ENCODE results near the gene FIGN.

The FIGN gene

GRCh38 chr2:163735685-163736432, at the start of gene FIGN:
FIGN (minus strand) TSS chr2:163736008; CDS start chr2:163734927, 1,081 bp downstream.
- no peaks in the 10 kb centered on the region for H3K36me3 Mint-ChIP-seq
- CTCF ChIA-PET, result no interaction called here
- DNase-seq, result no peak
- no peaks in the 10 kb centered on the region for H3K9me3 Mint-ChIP-seq
- H3K4me3 Mint-ChIP-seq, result peak within 1 kb of the TSS; percentile 21
- no peaks in the 10 kb centered on the region for H3K4me1 Mint-ChIP-seq
- H3K27ac Mint-ChIP-seq, result no peak within 1 kb of the TSS
- peaks cover 32% of the 10 kb centered on the region for H3K27me3 Mint-ChIP-seq

GRCh38 chr2:163785162-163785561, 49.4 kb upstream of the FIGN start:
- Mint-ChIP-seq H3K4me1 (no peaks in the 10 kb centered on the region), H3K4me3 (no peak overlapping the region), H3K27me3 (no peaks in the 10 kb centered on the region), H3K36me3 (no peaks in the 10 kb centered on the region), H3K9me3 (peaks cover 3% of the 10 kb centered on the region), H3K27ac (no peak overlapping the region)
- CTCF ChIA-PET, result no interaction called here
- DNase-seq, result no peak

- H3K36me3 Mint-ChIP-seq, result no peaks in the 10 kb centered on the region
These were observed 44.3 kb upstream of the FIGN start for GRCh38 chr2:163779970-163780597.

GRCh38 chr2:163778045-163778781, 42.4 kb upstream of the FIGN start:
- no peaks in the 10 kb centered on the region for H3K27me3 Mint-ChIP-seq
- DNase-seq, result no peak
- H3K4me1 Mint-ChIP-seq, result no peaks in the 10 kb centered on the region
- CTCF ChIA-PET, result no interaction called here
- H3K27ac Mint-ChIP-seq, result no peak overlapping the region
- H3K9me3 Mint-ChIP-seq, result peaks cover 6% of the 10 kb centered on the region
- H3K4me3 Mint-ChIP-seq, result no peak overlapping the region
- H3K36me3 Mint-ChIP-seq, result no peaks in the 10 kb centered on the region

More at GRCh38 chr2:163779970-163780597, 44.3 kb upstream of the FIGN start:
- no peak overlapping the region for H3K27ac Mint-ChIP-seq
- peaks cover 5% of the 10 kb centered on the region for H3K9me3 Mint-ChIP-seq
- CTCF ChIA-PET, result no interaction called here
- no peaks in the 10 kb centered on the region for H3K27me3 Mint-ChIP-seq
- no peak overlapping the region for H3K4me3 Mint-ChIP-seq
- DNase-seq, result no peak
- no peaks in the 10 kb centered on the region for H3K4me1 Mint-ChIP-seq

- CTCF ChIA-PET, result no interaction called here
- DNase-seq, result no peak
- Mint-ChIP-seq H3K36me3 (no peaks in the 10 kb centered on the region), H3K27me3 (no peaks in the 10 kb centered on the region), H3K4me1 (no peaks in the 10 kb centered on the region), H3K9me3 (peaks cover 6% of the 10 kb centered on the region), H3K27ac (no peak overlapping the region), H3K4me3 (no peak overlapping the region)
These were observed 39.5 kb upstream of the FIGN start for GRCh38 chr2:163775304-163775703.

GRCh38 chr2:163774862-163775261, 39.1 kb upstream of the FIGN start:
- CTCF ChIA-PET, result no interaction called here

GRCh38 chr2:163773276-163773675, 37.5 kb upstream of the FIGN start:
- no peaks in the 10 kb centered on the region for H3K36me3 Mint-ChIP-seq

More at GRCh38 chr2:163774862-163775261, 39.1 kb upstream of the FIGN start:
- Mint-ChIP-seq H3K4me3 (no peak overlapping the region), H3K36me3 (no peaks in the 10 kb centered on the region), H3K27me3 (no peaks in the 10 kb centered on the region), H3K27ac (no peak overlapping the region), H3K9me3 (peaks cover 6% of the 10 kb centered on the region), H3K4me1 (no peaks in the 10 kb centered on the region)
- DNase-seq, result no peak

GRCh38 chr2:163771596-163771995, 35.8 kb upstream of the FIGN start:
- H3K9me3 Mint-ChIP-seq, result peaks cover 2% of the 10 kb centered on the region
- no peaks in the 10 kb centered on the region for H3K27me3 Mint-ChIP-seq
- H3K4me3 Mint-ChIP-seq, result no peak overlapping the region
- CTCF ChIA-PET, result no interaction called here
- H3K36me3 Mint-ChIP-seq, result no peaks in the 10 kb centered on the region
- DNase-seq, result no peak
- H3K4me1 Mint-ChIP-seq, result no peaks in the 10 kb centered on the region
- no peak overlapping the region for H3K27ac Mint-ChIP-seq

More at GRCh38 chr2:163773276-163773675, 37.5 kb upstream of the FIGN start:
- H3K27me3 Mint-ChIP-seq, result no peaks in the 10 kb centered on the region
- no peaks in the 10 kb centered on the region for H3K4me1 Mint-ChIP-seq
- DNase-seq, result no peak
- H3K9me3 Mint-ChIP-seq, result peaks cover 6% of the 10 kb centered on the region
- H3K27ac Mint-ChIP-seq, result no peak overlapping the region
- CTCF ChIA-PET, result no interaction called here
- no peak overlapping the region for H3K4me3 Mint-ChIP-seq

- Mint-ChIP-seq H3K9me3 (no peaks in the 10 kb centered on the region), H3K27me3 (no peaks in the 10 kb centered on the region), H3K4me1 (no peaks in the 10 kb centered on the region), H3K27ac (no peak overlapping the region), H3K36me3 (no peaks in the 10 kb centered on the region), H3K4me3 (no peak overlapping the region)
- no peak for DNase-seq
- CTCF ChIA-PET, result no interaction called here
These were observed 33.3 kb upstream of the FIGN start for GRCh38 chr2:163768881-163769695.

GRCh38 chr2:163767097-163767496, 31.3 kb upstream of the FIGN start:
- H3K36me3 Mint-ChIP-seq, result no peaks in the 10 kb centered on the region
- H3K27me3 Mint-ChIP-seq, result no peaks in the 10 kb centered on the region
- DNase-seq, result no peak
- CTCF ChIA-PET, result no interaction called here
- H3K4me3 Mint-ChIP-seq, result no peak overlapping the region
- no peaks in the 10 kb centered on the region for H3K9me3 Mint-ChIP-seq
- no peaks in the 10 kb centered on the region for H3K4me1 Mint-ChIP-seq
- H3K27ac Mint-ChIP-seq, result no peak overlapping the region

GRCh38 chr2:163764566-163764965, 28.8 kb upstream of the FIGN start:
- CTCF ChIA-PET, result no interaction called here
- no peak overlapping the region for H3K27ac Mint-ChIP-seq
- DNase-seq, result no peak
- H3K36me3 Mint-ChIP-seq, result no peaks in the 10 kb centered on the region
- no peaks in the 10 kb centered on the region for H3K9me3 Mint-ChIP-seq
- H3K4me3 Mint-ChIP-seq, result no peak overlapping the region
- H3K4me1 Mint-ChIP-seq, result no peaks in the 10 kb centered on the region
- no peaks in the 10 kb centered on the region for H3K27me3 Mint-ChIP-seq

- Mint-ChIP-seq H3K36me3 (no peaks in the 10 kb centered on the region), H3K4me3 (no peak overlapping the region), H3K27me3 (no peaks in the 10 kb centered on the region), H3K27ac (no peak overlapping the region), H3K9me3 (peaks cover 2% of the 10 kb centered on the region), H3K4me1 (no peaks in the 10 kb centered on the region)
- CTCF ChIA-PET, result no interaction called here
- DNase-seq, result no peak
These were observed 23.2 kb upstream of the FIGN start for GRCh38 chr2:163759013-163759412.

- no peak overlapping the region for H3K27ac Mint-ChIP-seq
- no peaks in the 10 kb centered on the region for H3K4me1 Mint-ChIP-seq
- DNase-seq, result no peak
- CTCF ChIA-PET, result no interaction called here
- H3K4me3 Mint-ChIP-seq, result no peak overlapping the region
- peaks cover 2% of the 10 kb centered on the region for H3K9me3 Mint-ChIP-seq
- H3K27me3 Mint-ChIP-seq, result no peaks in the 10 kb centered on the region
- H3K36me3 Mint-ChIP-seq, result no peaks in the 10 kb centered on the region
These were observed 22.0 kb upstream of the FIGN start for GRCh38 chr2:163757814-163758213.

- no peak for DNase-seq
- H3K27me3 Mint-ChIP-seq, result no peaks in the 10 kb centered on the region
- H3K36me3 Mint-ChIP-seq, result no peaks in the 10 kb centered on the region
- no peaks in the 10 kb centered on the region for H3K4me1 Mint-ChIP-seq
- peaks cover 2% of the 10 kb centered on the region for H3K9me3 Mint-ChIP-seq
- CTCF ChIA-PET, result no interaction called here
- no peak overlapping the region for H3K4me3 Mint-ChIP-seq
- no peak overlapping the region for H3K27ac Mint-ChIP-seq
These were observed 20.8 kb upstream of the FIGN start for GRCh38 chr2:163756588-163756987.
